M059J (cell line): ENCODE data around the gene FHAD1. TPM values are rescaled to one million over a fixed set of nuclear protein-coding genes. Genes with fewer than 3 reads are reported as not detected.
A peak's percentile ranks its signal among the peaks of the same experiment; 100 is the strongest.
"Not testable (repeated sequence)": the region's sequence is repeated elsewhere in the genome, so short reads cannot be mapped to it uniquely, and the experiment has no call there.

Experiments used
- DNase-seq: peaks from one replicate; pipeline ENCODE4 v3.0.0-alpha.2; 2012; ENCODE audit warnings: low read depth
- total RNA-seq: library from RNA; depleted of rRNA; stranded (reverse); fragments of >200 nt; shearing (Covaris generic); gene quantifications from 2 replicates; pipeline ENCODE4 v1.2.3, GENCODE V29; 2014

FHAD1 gene
- total RNA-seq, 1 experiment from 2014 or later, result 0.64 TPM

- DNase-seq, result no peak
Observed at GRCh38 chr1:15414445-15414983, 167.5 kb downstream of the FHAD1 start.

GRCh38 chr1:15417059-15417934 is 170.3 kb downstream of the FHAD1 start:
- peak; percentile 83 for DNase-seq

GRCh38 chr1:15418806-15419515 is 171.9 kb downstream of the FHAD1 start:
- DNase-seq, result no peak

GRCh38 chr1:15420853-15421465 is 173.9 kb downstream of the FHAD1 start:
- DNase-seq, result no peak

GRCh38 chr1:15422871-15423270 is 175.8 kb downstream of the FHAD1 start:
- DNase-seq, result no peak

GRCh38 chr1:15423355-15424077 is 176.5 kb downstream of the FHAD1 start:
- DNase-seq, result no peak

GRCh38 chr1:15424146-15424667 is 177.2 kb downstream of the FHAD1 start:
- no peak for DNase-seq

GRCh38 chr1:15424981-15425380 is 178.0 kb downstream of the FHAD1 start:
- DNase-seq, result no peak

- DNase-seq, result no peak
Observed at GRCh38 chr1:15425521-15425920, 178.5 kb downstream of the FHAD1 start.

GRCh38 chr1:15425958-15426357 is 178.9 kb downstream of the FHAD1 start:
- no peak for DNase-seq

- peak; percentile 43 for DNase-seq
Observed at GRCh38 chr1:15426492-15427279, 179.7 kb downstream of the FHAD1 start.

GRCh38 chr1:15427280-15427666 is 180.2 kb downstream of the FHAD1 start:
- no peak for DNase-seq

GRCh38 chr1:15428252-15428651 is 181.2 kb downstream of the FHAD1 start:
- not testable (repeated sequence) for DNase-seq

GRCh38 chr1:15428815-15429435 is 181.9 kb downstream of the FHAD1 start:
- DNase-seq, result no peak

GRCh38 chr1:15429701-15430149 is 182.7 kb downstream of the FHAD1 start:
- peak; percentile 83 for DNase-seq

- no peak for DNase-seq
Observed at GRCh38 chr1:15430787-15431570, 184.0 kb downstream of the FHAD1 start.

GRCh38 chr1:15431571-15431948 is 184.5 kb downstream of the FHAD1 start:
- DNase-seq, result no peak

- no peak for DNase-seq
Observed at GRCh38 chr1:15432324-15432723, 185.3 kb downstream of the FHAD1 start.

GRCh38 chr1:15433471-15433870 is 186.4 kb downstream of the FHAD1 start:
- no peak for DNase-seq
